Astrocyte of the spinal cord (primary cell): Measurements from ENCODE around the gene PBX1.
A peak's percentile ranks its signal among the peaks of the same experiment; 100 is the strongest.

ENCODE experiments used
- DNase-seq: peaks from one replicate; pipeline ENCODE4 v3.0.0; 2011; ENCODE audit warnings: low read depth, low spot score
- H3K4me3 ChIP-seq: 2 replicates; pipeline ENCODE4 v1.5.1; 2011; ENCODE audit warnings: low read depth, mild to moderate bottlenecking, low read length, moderate library complexity
- CTCF ChIP-seq: IDR thresholded peaks from 2 replicates; pipeline ENCODE4 v1.5.1; 2012; ENCODE audit warnings: low read depth, mild to moderate bottlenecking, low read length, inconsistent platforms
- in situ Hi-C: cut with HindIII; loops from 2 replicates; pipeline ENCODE4 v1.10.0; 2017; ENCODE audit warnings: low sequenced_read_pairs

The PBX1 gene

GRCh38 chr1:164569241-164569640 is 10.3 kb downstream of the PBX1 start:
- no peak for DNase-seq
- no peak overlapping the region for H3K4me3 ChIP-seq
- no peak for TF ChIP-seq CTCF
- in situ Hi-C loops: loop anchor here (25.0 kb wide), 1 partner anchor 218 kb away; no protein-coding TSS in a partner anchor

- in situ Hi-C loops: loop anchor here (25.0 kb wide), 1 partner anchor 217 kb away; no protein-coding TSS in a partner anchor
- DNase-seq: no peak
- H3K4me3 ChIP-seq: no peak overlapping the region
- no peak for TF ChIP-seq CTCF
Measured at GRCh38 chr1:164569866-164570265, 10.9 kb downstream of the PBX1 start.

- H3K4me3 ChIP-seq: no peak overlapping the region
- no peak for DNase-seq
- TF ChIP-seq CTCF: no peak
- in situ Hi-C loops: loop anchor here (25.0 kb wide), 1 partner anchor 216 kb away; no protein-coding TSS in a partner anchor
Measured at GRCh38 chr1:164571333-164571732, 12.3 kb downstream of the PBX1 start.

GRCh38 chr1:164575356-164575886 is 16.4 kb downstream of the PBX1 start:
- no peak overlapping the region for H3K4me3 ChIP-seq
- no peak for DNase-seq
- TF ChIP-seq CTCF: no peak
- in situ Hi-C loops: no loop called here

- H3K4me3 ChIP-seq: peak overlapping the region; percentile 27
- DNase-seq: peak; percentile 83
- in situ Hi-C loops: no loop called here
- TF ChIP-seq CTCF: no peak
Measured at GRCh38 chr1:164576291-164577271, 17.6 kb downstream of the PBX1 start.

- TF ChIP-seq CTCF: no peak
- in situ Hi-C loops: no loop called here
- H3K4me3 ChIP-seq: no peak overlapping the region
- DNase-seq: no peak
Measured at GRCh38 chr1:164577291-164577690, 18.3 kb downstream of the PBX1 start.
